ENCODE data around the gene ZPR1. TPM values are rescaled to one million over a fixed set of nuclear protein-coding genes. Genes with fewer than 3 reads are reported as not detected.

ZPR1 gene
- polyA plus RNA-seq, 1 donor from 2014 or later = 34.5 TPM

- no peaks in the 10 kb centered on the region for H3K79me2 ChIP-seq (replicated peaks; ENCODE audit: insufficient read depth, low read length)
These were observed 31.2 kb upstream of the ZPR1 start for GRCh38 chr11:116819049-116819448.

GRCh38 chr11:116814502-116814901 is 26.7 kb upstream of the ZPR1 start:
- Histone ChIP-seq H3K4me2 (ENCODE audit: low read length) (no peak overlapping the region), H3K9me3 (ENCODE audit: low read length) (no peaks in the 10 kb centered on the region), H3K9ac (ENCODE audit: low read length) (no peak overlapping the region), H3K9me2 (ENCODE audit: insufficient read depth, low read length) (no peaks in the 10 kb centered on the region), H3F3A (ENCODE audit: insufficient read depth, low read length, poor library complexity, severe bottlenecking) (no peaks in the 10 kb centered on the region), H3K36me3 (ENCODE audit: insufficient read depth, low read length) (no peaks in the 10 kb centered on the region), H2AFZ (ENCODE audit: low read depth, low read length) (no peak overlapping the region), H3K4me3 (ENCODE audit: low read length) (no peak overlapping the region), H4K20me1 (ENCODE audit: insufficient read depth) (no peaks in the 10 kb centered on the region), H3K79me2 (replicated peaks; ENCODE audit: insufficient read depth, low read length) (no peaks in the 10 kb centered on the region), H3K27ac (ENCODE audit: low read length) (no peak overlapping the region), H3K27me3 (ENCODE audit: insufficient read depth, low read depth, low read length) (no peaks in the 10 kb centered on the region)
- TF ChIP-seq POLR2AphosphoS5 (IDR thresholded peaks at IDR 0.05) = no peak
- TF ChIP-seq RAD21 (conservative IDR thresholded peaks at IDR 0.05) = no peak
- no peak for TF ChIP-seq CTCF (IDR thresholded peaks at IDR 0.05; ENCODE audit: poor library complexity, severe bottlenecking)
- no peak for TF ChIP-seq TAF1 (IDR thresholded peaks at IDR 0.05; ENCODE audit: low read depth)
- no peak for TF ChIP-seq REST (IDR thresholded peaks at IDR 0.05; ENCODE audit: borderline replicate concordance)
- no peak for TF ChIP-seq MXI1 (conservative IDR thresholded peaks at IDR 0.05; ENCODE audit: poor library complexity, severe bottlenecking)
- no peak for TF ChIP-seq EZH2 (IDR thresholded peaks at IDR 0.05; ENCODE audit: borderline replicate concordance, insufficient read depth, low read length, poor library complexity, severe bottlenecking)

More at GRCh38 chr11:116819049-116819448, 31.2 kb upstream of the ZPR1 start:
- Histone ChIP-seq H3K36me3 (ENCODE audit: insufficient read depth, low read length) (no peaks in the 10 kb centered on the region), H3F3A (ENCODE audit: insufficient read depth, low read length, poor library complexity, severe bottlenecking) (no peaks in the 10 kb centered on the region), H3K9ac (ENCODE audit: low read length) (no peak overlapping the region), H3K4me3 (ENCODE audit: low read length) (no peak overlapping the region), H2AFZ (ENCODE audit: low read depth, low read length) (no peak overlapping the region), H3K9me2 (ENCODE audit: insufficient read depth, low read length) (no peaks in the 10 kb centered on the region), H3K27me3 (ENCODE audit: insufficient read depth, low read depth, low read length) (no peaks in the 10 kb centered on the region), H3K9me3 (ENCODE audit: low read length) (no peaks in the 10 kb centered on the region), H3K4me2 (ENCODE audit: low read length) (no peak overlapping the region), H4K20me1 (ENCODE audit: insufficient read depth) (no peaks in the 10 kb centered on the region), H3K27ac (ENCODE audit: low read length) (no peak overlapping the region)
- no peak for TF ChIP-seq SMC3 (conservative IDR thresholded peaks at IDR 0.05; ENCODE audit: poor library complexity)
- no peak for TF ChIP-seq CTCF (IDR thresholded peaks at IDR 0.05; ENCODE audit: poor library complexity, severe bottlenecking)
- no peak for TF ChIP-seq REST (IDR thresholded peaks at IDR 0.05; ENCODE audit: borderline replicate concordance)
- TF ChIP-seq TAF1 (IDR thresholded peaks at IDR 0.05; ENCODE audit: low read depth) = no peak
- TF ChIP-seq MXI1 (conservative IDR thresholded peaks at IDR 0.05; ENCODE audit: poor library complexity, severe bottlenecking) = no peak
- TF ChIP-seq POLR2AphosphoS5 (IDR thresholded peaks at IDR 0.05) = no peak
- TF ChIP-seq EZH2 (IDR thresholded peaks at IDR 0.05; ENCODE audit: borderline replicate concordance, insufficient read depth, low read length, poor library complexity, severe bottlenecking) = no peak
- TF ChIP-seq RAD21 (conservative IDR thresholded peaks at IDR 0.05) = no peak
- TF ChIP-seq EP300 (conservative IDR thresholded peaks at IDR 0.05; ENCODE audit: poor library complexity, severe bottlenecking) = no peak
